WTC11 (cell line): ENCODE data around the gene AVPR2. TPM values are rescaled to one million over a fixed set of nuclear protein-coding genes. Genes with fewer than 3 reads are reported as not detected.

Experiments
- ATAC-seq: fragments of 200-7000 bp; cut with Tn5 transposase; 2 replicates; pipeline ENCODE4 v1.10.0; 2021; ENCODE audit warnings: mild to moderate bottlenecking, moderate library complexity
- CTCF ChIA-PET: fragments of 300-600 bp; sonication (Branson Sonifier 250); formaldehyde crosslinking; loops from one replicate; lab custom pipeline; 2021; ENCODE audit warnings: antibody characterized with exemption; lab: Charles Lee
- POLR2A ChIA-PET: fragments of 350-600 bp; sonication (Branson Sonifier 250); formaldehyde crosslinking; loops from one replicate; lab custom pipeline; 2021; ENCODE audit warnings: antibody characterized with exemption; lab: Charles Lee
- DNase-seq: peaks from one replicate; pipeline ENCODE4 v3.0.0; 2021; ENCODE audit warnings: low spot score
- H3K27ac Mint-ChIP-seq: 2 replicates; pipeline ENCODE4 v1.8.0; 2021; ENCODE audit warnings: mixed read lengths
- H3K27me3 Mint-ChIP-seq: 2 replicates; pipeline ENCODE4 v1.8.0; 2021; ENCODE audit warnings: low read depth, mild to moderate bottlenecking, moderate library complexity, mixed read lengths
- H3K36me3 Mint-ChIP-seq: 2 replicates; pipeline ENCODE4 v1.8.0; 2021; ENCODE audit warnings: mixed read lengths
- H3K4me1 Mint-ChIP-seq: 2 replicates; pipeline ENCODE4 v1.8.0; 2022; ENCODE audit warnings: mixed read lengths
- H3K4me3 Mint-ChIP-seq: 2 replicates; pipeline ENCODE4 v1.8.0; 2021; ENCODE audit warnings: mild to moderate bottlenecking, moderate library complexity, mixed read lengths
- H3K9me3 Mint-ChIP-seq: 2 replicates; pipeline ENCODE4 v1.8.0; 2021; ENCODE audit warnings: mixed read lengths
- ATF6 ChIP-seq: sonication (generic); formaldehyde crosslinking; IDR thresholded peaks from 2 replicates; pipeline ENCODE4 v1.8.1; 2023; ENCODE audit warnings: mild to moderate bottlenecking, missing genetic modification reagents
- CDX4 ChIP-seq: fragments of 250-450 bp; sonication (Bioruptor Pico); IDR thresholded peaks from 2 replicates; pipeline ENCODE4 v1.9.0; 2021; ENCODE audit warnings: moderate library complexity, mild to moderate bottlenecking, inconsistent platforms, borderline replicate concordance
- EMX1 ChIP-seq: fragments of 250-450 bp; sonication (Bioruptor Pico); IDR thresholded peaks from 2 replicates; pipeline ENCODE4 v1.8.0; 2021; ENCODE audit warnings: mild to moderate bottlenecking
- FOXJ3 ChIP-seq: sonication (generic); formaldehyde crosslinking; IDR thresholded peaks from 2 replicates; pipeline ENCODE4 v1.9.0; 2021; ENCODE audit warnings: missing genetic modification reagents, mild to moderate bottlenecking, borderline replicate concordance
- FOXK1 ChIP-seq: sonication (generic); formaldehyde crosslinking; IDR thresholded peaks from 2 replicates; pipeline ENCODE4 v1.8.0; 2022; ENCODE audit warnings: mild to moderate bottlenecking, moderate library complexity, missing genetic modification reagents
- GABPB1 ChIP-seq: sonication (generic); formaldehyde crosslinking; IDR thresholded peaks from 2 replicates; pipeline ENCODE4 v1.8.1; 2023; ENCODE audit warnings: mild to moderate bottlenecking, missing genetic modification reagents
- NR2C2 ChIP-seq: sonication (generic); formaldehyde crosslinking; IDR thresholded peaks from 2 replicates; pipeline ENCODE4 v1.8.0; 2022; ENCODE audit warnings: mild to moderate bottlenecking, missing genetic modification reagents
- PRRX2 ChIP-seq: fragments of 250-450 bp; sonication (Bioruptor Pico); IDR thresholded peaks from 2 replicates; pipeline ENCODE4 v1.8.0; 2021; ENCODE audit warnings: mild to moderate bottlenecking
- SMAD4 ChIP-seq: sonication (generic); formaldehyde crosslinking; IDR thresholded peaks from 2 replicates; pipeline ENCODE4 v1.8.0; 2022; ENCODE audit warnings: mild to moderate bottlenecking, missing genetic modification reagents
- SP1 ChIP-seq: sonication (generic); formaldehyde crosslinking; conservative IDR thresholded peaks from 2 replicates; pipeline ENCODE4 v1.8.1; 2022; ENCODE audit warnings: missing genetic modification reagents
- TCF7 ChIP-seq: sonication (generic); formaldehyde crosslinking; IDR thresholded peaks from 2 replicates; pipeline ENCODE4 v1.8.0; 2022; ENCODE audit warnings: mild to moderate bottlenecking, low read depth, missing genetic modification reagents, moderate library complexity
- USF2 ChIP-seq: sonication (generic); formaldehyde crosslinking; IDR thresholded peaks from 2 replicates; pipeline ENCODE4 v1.8.1; 2023; ENCODE audit warnings: mild to moderate bottlenecking, missing genetic modification reagents, moderate library complexity
- ZBTB43 ChIP-seq: sonication (generic); formaldehyde crosslinking; IDR thresholded peaks from 2 replicates; pipeline ENCODE4 v1.8.1; 2023; ENCODE audit warnings: mild to moderate bottlenecking, missing genetic modification reagents
- ZNF121 ChIP-seq: sonication (generic); formaldehyde crosslinking; IDR thresholded peaks from 2 replicates; pipeline ENCODE4 v1.8.0; 2023; ENCODE audit warnings: missing genetic modification reagents
- ZNF219 ChIP-seq: sonication (generic); formaldehyde crosslinking; IDR thresholded peaks from 2 replicates; pipeline ENCODE4 v1.8.0; 2023; ENCODE audit warnings: missing genetic modification reagents, mild to moderate bottlenecking, borderline replicate concordance
- ZNF317 ChIP-seq: sonication (generic); formaldehyde crosslinking; IDR thresholded peaks from 2 replicates; pipeline ENCODE4 v1.8.1; 2023; ENCODE audit warnings: low read depth, mild to moderate bottlenecking, moderate library complexity, missing genetic modification reagents, borderline replicate concordance
- ZNF416 ChIP-seq: fragments of 250-450 bp; sonication (Bioruptor Pico); IDR thresholded peaks from 2 replicates; pipeline ENCODE4 v1.9.0; 2021; ENCODE audit warnings: mild to moderate bottlenecking, inconsistent platforms
- ZNF423 ChIP-seq: fragments of 250-450 bp; sonication (Bioruptor Pico); IDR thresholded peaks from 2 replicates; pipeline ENCODE4 v2.1.2; 2022; ENCODE audit warnings: mild to moderate bottlenecking, moderate library complexity
- total RNA-seq: library from RNA; stranded (reverse); gene quantifications from 3 replicates; pipeline ENCODE4 v1.2.3, GENCODE V29; 2021
- TF ChIP-seq, protein P1 (sequence below): sonication (generic); formaldehyde crosslinking; IDR thresholded peaks from 2 replicates; pipeline ENCODE4 v1.8.0; 2022; ENCODE audit warnings: missing genetic modification reagents
- TF ChIP-seq, protein P2 (sequence below): sonication (generic); formaldehyde crosslinking; IDR thresholded peaks from 2 replicates; pipeline ENCODE4 v1.8.1; 2023; ENCODE audit warnings: mild to moderate bottlenecking, moderate library complexity, missing genetic modification reagents

AVPR2 gene
- total RNA-seq, 1 experiment from 2014 or later: 0.11 TPM

- TF ChIP-seq ZNF219 (CRISPR knock-in tag) (no peak), EMX1 (no peak), ZBTB43 (CRISPR knock-in tag) (no peak), USF2 (CRISPR knock-in tag) (no peak), SP1 (CRISPR knock-in tag) (no peak), ZNF423 (CRISPR knock-in tag) (no peak), ZNF121 (no peak)
- TF ChIP-seq, all 79 proteins: peak for 0
Measured at GRCh38 chrX:153882557-153882956, 21.9 kb upstream of the AVPR2 start (continued).

DNA sequence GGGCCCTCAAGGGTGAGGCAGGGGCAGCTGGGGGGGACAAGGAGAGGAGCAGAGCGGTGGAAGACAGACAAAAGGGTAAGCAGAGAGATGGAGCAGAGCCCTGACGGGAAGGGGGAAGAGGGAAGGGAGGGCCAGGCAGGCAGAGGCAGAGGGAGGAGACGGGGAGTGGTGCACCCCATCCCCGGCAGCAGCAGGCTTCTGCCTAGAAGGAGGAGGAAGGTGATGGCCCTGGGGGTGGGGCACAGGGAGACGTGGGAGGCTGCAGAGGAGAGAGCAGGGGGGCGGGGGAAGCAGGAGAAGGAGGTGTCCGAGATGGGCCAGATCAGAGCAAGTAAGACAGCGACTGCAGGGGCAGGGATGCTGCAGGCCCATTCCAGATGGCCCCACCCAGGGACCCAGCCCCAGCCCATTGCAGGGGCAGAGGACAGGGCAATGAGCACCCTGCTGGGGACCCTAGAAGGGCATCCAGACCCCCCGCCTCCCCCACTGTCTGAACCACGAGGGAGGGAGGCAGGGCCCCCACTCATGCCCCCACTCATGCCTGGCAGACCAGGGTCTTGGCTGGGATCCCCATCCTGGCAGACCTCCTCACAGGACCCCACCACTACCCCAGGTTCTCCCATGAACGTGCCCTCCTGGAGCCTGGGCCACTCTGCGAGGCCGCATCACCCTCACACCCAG lies 21.2 kb upstream of the AVPR2 start:
- Mint-ChIP-seq H3K4me1 (peaks cover 48% of the 10 kb centered on the region), H3K4me3 (peak overlapping the region; percentile 6; the same call in 1 of the 2 replicates), H3K9me3 (no peaks in the 10 kb centered on the region), H3K36me3 (no peaks in the 10 kb centered on the region), H3K27ac (no peak overlapping the region), H3K27me3 (peaks cover 6% of the 10 kb centered on the region)
- no peak for TF ChIP-seq FOXJ3 (CRISPR knock-in tag)
- TF ChIP-seq CDX4 (CRISPR knock-in tag): no peak
- TF ChIP-seq GABPB1 (CRISPR knock-in tag): no peak
- TF ChIP-seq SMAD4 (CRISPR knock-in tag): no peak
- no peak for TF ChIP-seq ATF6 (CRISPR knock-in tag)
- TF ChIP-seq PRRX2 (CRISPR knock-in tag): no peak
- no peak for TF ChIP-seq ZNF317
- TF ChIP-seq FOXK1 (CRISPR knock-in tag): no peak
- TF ChIP-seq TCF7 (CRISPR knock-in tag): no peak
- TF ChIP-seq, protein P1, sequence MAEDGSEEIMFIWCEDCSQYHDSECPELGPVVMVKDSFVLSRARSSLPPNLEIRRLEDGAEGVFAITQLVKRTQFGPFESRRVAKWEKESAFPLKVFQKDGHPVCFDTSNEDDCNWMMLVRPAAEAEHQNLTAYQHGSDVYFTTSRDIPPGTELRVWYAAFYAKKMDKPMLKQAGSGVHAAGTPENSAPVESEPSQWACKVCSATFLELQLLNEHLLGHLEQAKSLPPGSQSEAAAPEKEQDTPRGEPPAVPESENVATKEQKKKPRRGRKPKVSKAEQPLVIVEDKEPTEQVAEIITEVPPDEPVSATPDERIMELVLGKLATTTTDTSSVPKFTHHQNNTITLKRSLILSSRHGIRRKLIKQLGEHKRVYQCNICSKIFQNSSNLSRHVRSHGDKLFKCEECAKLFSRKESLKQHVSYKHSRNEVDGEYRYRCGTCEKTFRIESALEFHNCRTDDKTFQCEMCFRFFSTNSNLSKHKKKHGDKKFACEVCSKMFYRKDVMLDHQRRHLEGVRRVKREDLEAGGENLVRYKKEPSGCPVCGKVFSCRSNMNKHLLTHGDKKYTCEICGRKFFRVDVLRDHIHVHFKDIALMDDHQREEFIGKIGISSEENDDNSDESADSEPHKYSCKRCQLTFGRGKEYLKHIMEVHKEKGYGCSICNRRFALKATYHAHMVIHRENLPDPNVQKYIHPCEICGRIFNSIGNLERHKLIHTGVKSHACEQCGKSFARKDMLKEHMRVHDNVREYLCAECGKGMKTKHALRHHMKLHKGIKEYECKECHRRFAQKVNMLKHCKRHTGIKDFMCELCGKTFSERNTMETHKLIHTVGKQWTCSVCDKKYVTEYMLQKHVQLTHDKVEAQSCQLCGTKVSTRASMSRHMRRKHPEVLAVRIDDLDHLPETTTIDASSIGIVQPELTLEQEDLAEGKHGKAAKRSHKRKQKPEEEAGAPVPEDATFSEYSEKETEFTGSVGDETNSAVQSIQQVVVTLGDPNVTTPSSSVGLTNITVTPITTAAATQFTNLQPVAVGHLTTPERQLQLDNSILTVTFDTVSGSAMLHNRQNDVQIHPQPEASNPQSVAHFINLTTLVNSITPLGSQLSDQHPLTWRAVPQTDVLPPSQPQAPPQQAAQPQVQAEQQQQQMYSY (CRISPR knock-in tag): no peak
- TF ChIP-seq, protein P2, sequence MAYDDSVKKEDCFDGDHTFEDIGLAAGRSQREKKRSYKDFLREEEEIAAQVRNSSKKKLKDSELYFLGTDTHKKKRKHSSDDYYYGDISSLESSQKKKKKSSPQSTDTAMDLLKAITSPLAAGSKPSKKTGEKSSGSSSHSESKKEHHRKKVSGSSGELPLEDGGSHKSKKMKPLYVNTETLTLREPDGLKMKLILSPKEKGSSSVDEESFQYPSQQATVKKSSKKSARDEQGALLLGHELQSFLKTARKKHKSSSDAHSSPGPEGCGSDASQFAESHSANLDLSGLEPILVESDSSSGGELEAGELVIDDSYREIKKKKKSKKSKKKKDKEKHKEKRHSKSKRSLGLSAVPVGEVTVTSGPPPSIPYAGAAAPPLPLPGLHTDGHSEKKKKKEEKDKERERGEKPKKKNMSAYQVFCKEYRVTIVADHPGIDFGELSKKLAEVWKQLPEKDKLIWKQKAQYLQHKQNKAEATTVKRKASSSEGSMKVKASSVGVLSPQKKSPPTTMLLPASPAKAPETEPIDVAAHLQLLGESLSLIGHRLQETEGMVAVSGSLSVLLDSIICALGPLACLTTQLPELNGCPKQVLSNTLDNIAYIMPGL: no peak
- no peak for TF ChIP-seq ZNF416 (CRISPR knock-in tag)
- TF ChIP-seq ZNF121: no peak
- no peak for TF ChIP-seq NR2C2 (CRISPR knock-in tag)
- CTCF ChIA-PET: interaction anchor here (0.8 to 2.3 kb wide), 4 partner anchors 40 to 105 kb away, joined by 3 to 12 read pairs (median 4); partner anchors contain the start of gene RENBP
- no peak for ATAC-seq
- POLR2A ChIA-PET: interaction anchor here (1.9 kb wide), 1 partner anchor 44 kb away, joined by 6 read pairs; no protein-coding TSS in a partner anchor
- no peak for DNase-seq
